ENCODE data around the gene P4HA1.
A peak's percentile ranks its signal among the peaks of the same experiment; 100 is the strongest.
"Not testable (repeated sequence)": the region's sequence is repeated elsewhere in the genome, so short reads cannot be mapped to it uniquely, and the experiment has no call there.

Gene P4HA1

DNA sequence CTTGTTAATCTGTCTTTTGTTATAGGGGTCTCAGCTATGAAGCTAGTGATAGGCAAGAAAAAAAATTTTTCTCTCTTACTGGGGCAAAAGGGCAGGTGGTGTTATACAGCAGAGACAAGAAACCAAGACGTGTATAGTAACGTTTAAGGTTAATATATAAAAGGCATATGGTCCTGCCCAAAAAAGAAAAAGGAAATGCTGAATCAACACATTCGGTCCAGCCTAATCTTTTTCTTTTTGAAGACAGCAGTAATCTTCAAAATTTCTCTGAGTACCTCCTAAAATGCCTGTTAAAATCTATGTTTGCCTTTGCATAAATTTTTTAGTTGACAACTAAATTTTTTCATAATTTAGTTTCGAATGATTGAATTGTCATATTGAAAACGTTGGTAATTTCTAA is 54.5 kb downstream of the P4HA1 start:
- FAIRE-seq: no peak

DNA sequence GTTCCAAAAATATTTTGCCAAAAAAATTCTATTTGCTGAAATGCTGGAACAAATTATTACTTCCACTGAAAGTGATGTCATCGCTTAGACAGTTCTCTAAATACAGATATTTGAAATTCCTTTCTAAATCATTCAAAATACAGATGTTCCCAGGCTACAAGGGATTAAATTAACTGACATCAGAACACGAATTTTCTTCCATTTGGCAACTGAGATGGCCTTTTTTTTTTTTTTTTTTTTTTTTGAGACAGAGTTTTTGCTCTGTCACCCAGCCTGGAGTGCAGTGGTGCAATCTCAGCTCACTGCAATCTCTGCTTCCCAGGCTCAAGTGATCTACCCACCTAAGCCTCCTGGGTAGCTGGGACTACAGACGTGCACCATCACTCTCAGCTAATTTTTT is 57.0 kb downstream of the P4HA1 start:
- peak; percentile 79 for FAIRE-seq

- FAIRE-seq: not testable (repeated sequence)
Measured at GRCh38 chr10:73036285-73036684, 60.4 kb downstream of the P4HA1 start.

DNA sequence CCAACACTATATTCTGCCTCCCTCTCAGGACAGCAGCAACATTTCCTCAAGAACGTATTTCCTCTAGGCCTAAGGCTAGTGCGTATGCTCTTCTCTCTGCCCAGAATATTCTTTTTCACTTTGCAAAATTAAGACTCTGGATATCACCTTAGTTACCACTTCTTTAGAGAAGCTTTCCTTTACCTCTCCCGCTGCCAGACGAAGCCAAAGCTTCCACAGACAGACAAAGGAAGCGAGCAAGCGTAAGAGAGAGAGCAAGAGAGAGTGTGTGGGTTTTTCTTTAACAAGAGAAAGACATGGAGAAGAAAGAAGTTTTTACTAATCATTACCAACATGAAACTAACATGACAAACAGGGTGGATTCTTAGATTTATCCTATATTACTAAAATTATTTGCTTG is 64.1 kb downstream of the P4HA1 start:
- no peak for FAIRE-seq

DNA sequence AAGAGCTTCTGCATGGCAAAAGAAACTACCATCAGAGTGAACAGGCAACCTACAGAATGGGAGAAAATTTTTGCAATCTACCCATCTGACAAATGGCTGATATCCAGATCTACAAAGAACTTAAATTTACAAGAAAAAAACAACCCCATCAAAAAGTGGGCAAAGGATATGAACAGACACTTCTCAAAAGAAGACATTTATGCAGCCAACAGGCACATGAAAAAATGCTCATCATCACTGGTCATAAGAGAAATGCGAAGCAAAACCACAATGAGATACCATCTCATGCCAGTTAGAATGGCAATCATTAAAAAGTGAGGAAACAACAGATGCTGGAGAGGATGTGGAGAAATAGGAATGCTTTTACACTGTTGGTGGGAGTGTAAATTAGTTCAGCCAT is 70.0 kb downstream of the P4HA1 start:
- FAIRE-seq: not testable (repeated sequence)

DNA sequence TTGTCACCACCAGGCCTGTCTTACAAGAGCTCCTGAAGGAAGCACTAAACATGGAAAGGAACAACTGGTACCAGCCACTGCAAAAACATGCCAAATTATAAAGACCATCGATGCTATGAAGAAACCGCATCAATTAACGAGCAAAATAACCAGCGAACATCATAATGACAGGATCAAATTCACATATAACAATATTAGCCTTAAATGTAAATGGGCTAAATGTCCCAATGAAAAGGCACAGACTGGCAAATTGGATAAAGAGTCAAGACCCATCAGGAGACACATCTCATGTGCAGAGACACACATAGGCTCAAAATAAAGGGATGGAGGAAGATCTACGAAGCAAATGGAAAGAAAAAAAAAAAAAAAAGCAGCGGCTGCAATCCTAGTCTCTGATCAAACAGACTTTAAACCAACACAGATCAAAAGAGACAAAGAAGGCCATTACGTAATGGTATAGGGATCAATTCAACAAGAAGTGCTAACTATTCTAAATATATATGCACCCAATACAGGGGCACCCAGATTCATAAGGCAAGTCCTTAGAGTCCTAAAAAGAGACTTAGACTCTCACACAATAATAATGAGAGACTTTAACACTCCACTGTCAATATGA is 73.1 kb downstream of the P4HA1 start:
- not testable (repeated sequence) for FAIRE-seq

- FAIRE-seq: not testable (repeated sequence)
Measured at GRCh38 chr10:73022961-73023360, 73.7 kb downstream of the P4HA1 start.

DNA sequence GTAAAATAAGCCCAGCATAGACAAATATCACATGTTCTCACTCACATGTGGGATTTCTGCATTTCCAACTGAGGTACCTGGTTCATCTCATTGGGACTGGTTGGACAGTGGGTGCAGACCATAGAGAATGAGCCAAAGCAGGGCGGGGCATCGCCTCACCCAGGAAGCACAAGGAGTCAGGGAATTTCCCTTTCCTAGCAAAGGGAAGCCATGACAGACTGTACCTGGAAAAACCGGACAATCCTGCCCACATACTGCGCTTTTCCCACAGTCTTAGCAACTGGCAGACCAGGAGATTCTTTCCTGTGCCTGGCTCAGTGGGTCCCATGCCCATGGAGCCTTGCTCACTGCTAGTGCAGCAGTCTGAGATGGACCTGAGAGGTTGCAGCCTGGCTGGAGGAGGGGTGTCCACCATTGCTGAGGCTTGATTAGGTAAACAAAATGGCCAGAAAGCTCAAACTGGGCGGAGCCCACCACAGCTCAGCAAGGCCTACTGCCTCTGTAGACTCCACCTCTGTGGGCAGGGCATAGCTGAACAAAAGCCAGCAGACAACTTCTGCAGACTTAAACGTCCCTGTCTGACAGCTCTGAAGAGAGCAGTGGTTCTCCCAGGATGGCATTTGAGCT is 75.0 kb downstream of the P4HA1 start:
- FAIRE-seq: not testable (repeated sequence)

DNA sequence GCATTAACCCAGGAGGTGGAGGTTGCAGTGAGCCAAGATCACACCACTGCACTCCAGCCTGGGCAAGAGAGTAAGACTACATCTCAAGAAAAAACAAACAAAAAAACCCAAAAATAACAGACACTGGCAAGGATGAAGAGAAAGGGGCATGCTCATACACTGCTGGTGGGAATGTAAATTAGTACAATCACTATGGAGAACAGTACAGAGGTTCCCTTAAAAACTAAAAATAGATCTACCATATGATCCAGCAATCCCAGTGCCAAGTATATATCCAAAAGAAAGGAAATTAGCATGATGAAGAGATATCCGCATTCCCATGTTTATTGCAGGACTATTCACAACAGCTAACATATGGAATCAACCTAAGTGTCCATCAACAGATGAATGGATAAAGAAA is 75.6 kb downstream of the P4HA1 start:
- no peak for FAIRE-seq

GRCh38 chr10:73019100-73019499 is 77.6 kb downstream of the P4HA1 start:
- FAIRE-seq: no peak

- FAIRE-seq: no peak
Measured at GRCh38 chr10:73018632-73019031, 78.0 kb downstream of the P4HA1 start.

DNA sequence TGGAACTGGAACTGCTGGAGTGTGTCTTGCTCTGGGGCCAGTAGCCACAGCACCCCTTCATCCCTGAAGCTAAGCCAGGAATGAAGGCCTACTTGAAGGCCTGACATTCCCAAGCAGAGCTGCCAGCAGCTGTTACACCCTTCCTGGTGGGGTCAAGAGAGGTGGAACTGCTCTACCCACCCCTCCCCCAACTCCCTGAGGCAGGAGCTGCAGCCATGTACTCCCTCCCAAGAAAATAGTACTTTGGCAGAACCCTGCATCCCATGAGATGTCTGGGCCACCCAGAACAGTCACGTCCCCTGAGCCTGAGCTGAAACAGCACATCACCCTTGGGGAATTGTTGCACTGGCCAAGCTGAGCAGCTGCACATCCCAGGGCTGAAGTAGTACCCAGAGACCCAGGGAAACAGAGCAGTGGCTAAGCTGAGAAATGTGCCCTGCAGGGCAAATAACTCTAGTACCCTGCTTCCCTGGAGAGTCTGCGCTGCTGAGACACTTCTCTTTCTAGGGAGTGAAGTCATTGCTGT is 78.6 kb downstream of the P4HA1 start:
- no peak for FAIRE-seq

- no peak for FAIRE-seq
Measured at GRCh38 chr10:73015779-73016178, 80.9 kb downstream of the P4HA1 start.

DNA sequence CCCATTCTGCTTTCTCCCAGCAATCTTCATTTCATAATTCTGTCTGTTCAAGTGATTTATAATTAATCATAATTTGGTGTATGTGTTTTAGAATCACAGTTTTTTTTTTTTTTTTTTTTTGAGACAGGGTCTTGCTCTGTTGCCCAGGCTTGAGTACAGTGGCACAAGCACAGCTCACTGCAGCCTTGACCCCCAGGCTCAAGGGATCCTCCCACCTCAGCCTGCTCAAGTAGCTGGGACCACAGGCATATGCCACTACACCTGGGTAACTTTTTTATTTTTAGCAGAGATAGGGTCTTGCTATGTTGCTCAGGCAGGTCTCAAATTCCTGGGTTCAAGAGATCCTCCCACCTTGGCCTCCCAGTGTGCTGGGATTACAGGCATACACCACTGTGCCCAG is 92.8 kb downstream of the P4HA1 start:
- no peak for FAIRE-seq

- FAIRE-seq: no peak
Measured at GRCh38 chr10:73000973-73001372, 95.7 kb downstream of the P4HA1 start.

- FAIRE-seq: no peak
Measured at GRCh38 chr10:72997099-72997498, 99.6 kb downstream of the P4HA1 start.

GRCh38 chr10:72995459-72995858 is 101.2 kb downstream of the P4HA1 start:
- FAIRE-seq: not testable (repeated sequence)

- not testable (repeated sequence) for FAIRE-seq
Measured at GRCh38 chr10:72989771-72990170, 106.9 kb downstream of the P4HA1 start.

DNA sequence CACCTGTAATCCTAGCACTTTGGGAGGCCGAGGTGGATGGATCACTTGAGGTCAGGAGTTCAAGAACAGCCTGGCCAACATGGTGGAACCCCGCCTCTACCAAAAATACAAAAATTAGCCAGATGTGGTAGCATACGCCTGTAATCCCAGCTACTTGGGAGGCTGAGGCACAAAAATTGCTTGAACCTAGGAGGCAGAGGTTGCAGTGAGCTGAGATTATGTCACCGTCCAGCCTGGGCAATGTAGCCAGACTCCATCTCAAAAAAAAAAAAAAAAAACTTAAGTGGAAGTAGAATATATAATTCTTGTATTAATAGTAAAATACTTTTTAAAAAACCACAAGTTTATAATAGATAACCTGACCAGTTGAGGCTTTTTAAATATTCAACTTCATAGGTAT is 112.0 kb downstream of the P4HA1 start:
- FAIRE-seq: not testable (repeated sequence)

DNA sequence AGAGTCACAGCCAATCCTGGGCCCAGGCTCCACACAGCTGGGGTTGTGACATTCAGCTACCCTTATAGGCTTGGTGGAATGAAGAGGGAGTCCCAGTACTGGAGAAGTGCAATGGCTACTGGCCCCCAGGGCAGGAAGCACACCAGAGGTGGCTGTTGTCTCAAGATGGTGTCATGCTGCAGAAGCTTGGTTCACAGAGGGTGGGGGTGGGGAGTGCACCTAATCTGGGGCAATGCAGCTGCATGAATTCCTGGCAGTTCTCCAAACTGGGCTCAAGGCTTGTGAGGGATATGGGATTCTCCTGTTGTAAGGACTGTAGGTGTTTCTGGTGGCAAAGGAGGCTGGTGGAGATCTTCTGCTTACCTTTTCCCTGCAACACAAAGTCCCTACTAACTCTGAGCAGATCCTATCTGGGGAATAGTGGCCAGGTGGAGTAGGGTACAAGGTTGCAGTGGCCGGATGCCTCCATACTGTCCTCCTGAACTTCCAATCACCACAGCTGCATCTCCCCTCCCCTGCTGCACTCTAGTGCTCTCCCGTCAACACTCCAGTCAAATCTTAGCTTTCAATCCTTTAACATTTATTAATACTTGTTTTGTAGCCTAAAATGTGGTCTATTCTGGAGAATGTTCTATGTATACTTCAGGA is 114.7 kb downstream of the P4HA1 start:
- no peak for FAIRE-seq

- FAIRE-seq: no peak
Measured at GRCh38 chr10:72981028-72981881, 115.4 kb downstream of the P4HA1 start.

GRCh38 chr10:72980348-72980747 is 116.3 kb downstream of the P4HA1 start:
- no peak for FAIRE-seq

DNA sequence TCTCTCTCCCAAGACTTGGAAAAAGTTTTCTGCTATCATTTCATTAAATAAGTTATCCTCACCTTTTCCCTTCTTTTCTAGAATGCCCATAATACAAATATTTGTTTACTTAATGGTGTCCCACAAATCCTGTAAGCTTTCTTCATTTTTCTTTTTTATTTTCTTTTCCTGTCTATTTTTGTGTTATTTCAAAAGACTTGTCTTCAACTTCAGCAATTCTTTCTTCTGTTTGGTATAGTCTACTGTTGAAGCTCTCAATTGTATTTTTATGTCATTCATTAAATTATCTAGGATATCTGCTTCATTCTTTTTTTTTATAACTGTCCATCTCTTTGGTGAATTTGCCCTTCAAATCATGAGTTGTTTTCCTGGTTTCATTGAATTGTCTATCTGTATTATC is 117.0 kb downstream of the P4HA1 start:
- FAIRE-seq: no peak

Data from endometrium (tissue), 2 donors.